GM23248 (cell line): Measurements from ENCODE around the gene TTC21B. TPM values are rescaled to one million over a fixed set of nuclear protein-coding genes. Genes with fewer than 3 reads are reported as not detected.

Experiments used
- DNase-seq: peaks from one replicate; pipeline ENCODE4 v3.0.0-alpha.2; 2015
- H2AFZ ChIP-seq: fragments of 200-600 bp; sonication (generic); 2 replicates; pipeline ENCODE4 v1.6.1; 2016; ENCODE audit warnings: antibody characterized with exemption
- H3F3A ChIP-seq: fragments of 200-600 bp; sonication (generic); 2 replicates; pipeline ENCODE4 v1.6.1; 2016; ENCODE audit warnings: mild to moderate bottlenecking, antibody characterized with exemption, mixed run types; ENCODE audit not compliant: insufficient read depth
- H3K27ac ChIP-seq: fragments of 200-600 bp; sonication (generic); 2 replicates; pipeline ENCODE4 v1.5.1; 2016; ENCODE audit warnings: mild to moderate bottlenecking
- H3K27me3 ChIP-seq: fragments of 200-600 bp; sonication (generic); replicated peaks from 2 replicates; pipeline ENCODE4 v1.6.1; 2016; ENCODE audit warnings: mild to moderate bottlenecking; ENCODE audit not compliant: insufficient read depth
- H3K36me3 ChIP-seq: fragments of 200-600 bp; sonication (generic); 2 replicates; pipeline ENCODE4 v1.6.1; 2016; ENCODE audit warnings: low read depth, mild to moderate bottlenecking
- H3K4me1 ChIP-seq: fragments of 200-600 bp; sonication (generic); 2 replicates; pipeline ENCODE4 v1.6.1; 2016; ENCODE audit warnings: mild to moderate bottlenecking; ENCODE audit not compliant: insufficient read depth
- H3K4me2 ChIP-seq: fragments of 200-600 bp; sonication (generic); one replicate; pipeline ENCODE4 v1.6.1; 2016; ENCODE audit warnings: mild to moderate bottlenecking; ENCODE audit not compliant: unreplicated experiment
- H3K4me3 ChIP-seq: fragments of 200-600 bp; sonication (generic); 2 replicates; pipeline ENCODE4 v1.5.1; 2016; ENCODE audit warnings: mild to moderate bottlenecking
- H3K79me2 ChIP-seq: fragments of 200-600 bp; sonication (generic); 2 replicates; pipeline ENCODE4 v1.6.1; 2016; ENCODE audit warnings: mild to moderate bottlenecking; ENCODE audit not compliant: insufficient read depth
- H3K9ac ChIP-seq: fragments of 200-600 bp; sonication (generic); 2 replicates; pipeline ENCODE4 v1.6.1; 2016; ENCODE audit warnings: mild to moderate bottlenecking
- H3K9me2 ChIP-seq: fragments of 200-600 bp; sonication (generic); 2 replicates; pipeline ENCODE4 v1.6.1; 2016; ENCODE audit warnings: mixed run types, mild to moderate bottlenecking, moderate library complexity; ENCODE audit not compliant: insufficient read depth
- H3K9me3 ChIP-seq: fragments of 200-600 bp; sonication (generic); one replicate; pipeline ENCODE4 v1.6.1; 2017; ENCODE audit warnings: low read depth
- H4K20me1 ChIP-seq: fragments of 200-600 bp; sonication (generic); 2 replicates; pipeline ENCODE4 v1.6.0; 2016; ENCODE audit not compliant: insufficient read depth
- EZH2 ChIP-seq: fragments of 200-600 bp; sonication (generic); IDR thresholded peaks from 2 replicates; pipeline ENCODE4 v1.6.1; 2018; ENCODE audit warnings: antibody characterized with exemption, mild to moderate bottlenecking; ENCODE audit not compliant: insufficient read depth, poor library complexity, severe bottlenecking
- EZH2phosphoT487 ChIP-seq: fragments of 200-600 bp; sonication (generic); IDR thresholded peaks from 2 replicates; pipeline ENCODE4 v1.6.1; 2018; ENCODE audit warnings: antibody characterized with exemption, moderate library complexity, mild to moderate bottlenecking, low read depth; ENCODE audit not compliant: insufficient read depth
- WGBS, 2 experiments: methylation state at CpG; one replicate each; pipeline ENCODE4 v1.1.6; 2015 to 2017; ENCODE audit warnings: low lambda C conversion rate in 2 of 2, low coverage in 1 of 2; ENCODE audit errors: missing lambda C conversion rate in 2 of 2; 5-methylcytosine and 5-hydroxymethylcytosine counted together
- in situ Hi-C: fragments of 300-500 bp; cut with MboI; formaldehyde crosslinking; loops from 2 replicates; pipeline ENCODE4 v1.15.0; 2020
- polyA plus RNA-seq: library from polyadenylated mRNA; unstranded; fragments of >200 nt; fragmentation: Nextera tagmentation; extraction: Ambion mirVana; gene quantifications from 2 replicates; pipeline ENCODE4 v1.2.1, GENCODE V29; 2016
- total RNA-seq: library from RNA; depleted of rRNA; stranded (reverse); fragments of >200 nt; shearing (Covaris generic); gene quantifications from 2 replicates; pipeline ENCODE4 v1.2.3, GENCODE V29; 2014

Gene TTC21B
- total and polyA plus RNA-seq, 2 experiments from 2014 or later: 6.6 to 15.3 TPM

DNA sequence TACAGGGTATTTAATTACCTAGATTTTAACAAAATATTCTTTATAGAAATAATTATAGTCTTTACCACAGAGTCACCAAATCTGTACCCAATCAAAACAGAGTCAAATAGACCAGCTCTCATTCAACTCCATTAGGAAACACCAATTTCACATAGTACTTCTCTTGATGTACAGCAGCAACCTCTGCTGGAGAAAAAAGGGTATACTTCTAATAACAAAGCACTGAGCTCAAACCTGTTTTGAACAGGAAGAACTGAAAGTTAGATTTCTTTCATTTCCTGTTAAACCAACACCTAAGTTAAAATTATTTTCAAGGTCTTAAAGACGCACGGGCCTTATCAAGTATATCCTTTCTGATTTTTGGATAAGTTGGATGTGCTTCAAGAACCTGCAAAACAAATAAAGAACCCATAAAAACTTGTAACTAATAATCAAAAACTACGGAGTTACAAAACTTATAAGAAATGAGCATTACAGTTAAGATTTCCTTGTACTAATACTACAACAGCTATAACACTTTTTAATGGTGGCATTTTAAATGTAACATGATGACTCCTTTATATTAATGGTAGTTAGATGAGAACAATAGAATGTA is 79.0 kb downstream of the TTC21B start:
- no peak overlapping the region for H2AFZ ChIP-seq
- no peaks in the 10 kb centered on the region for H4K20me1 ChIP-seq
- no peak overlapping the region for H3K4me2 ChIP-seq
- peak; percentile 80 for DNase-seq
- no peaks in the 10 kb centered on the region for H3K9me2 ChIP-seq
- TF ChIP-seq EZH2 (no peak), EZH2phosphoT487 (no peak)
- no peak overlapping the region for H3K9ac ChIP-seq
- no peaks in the 10 kb centered on the region for H3K36me3 ChIP-seq
- no peaks in the 10 kb centered on the region for H3K27me3 ChIP-seq
- peaks cover 18% of the 10 kb centered on the region for H3K4me1 ChIP-seq
- whole genome bisulfite sequencing, 2 experiments: 89 to 90% methylated on average over 3 of the region's 3 CpGs
- H3K79me2 ChIP-seq: no peaks in the 10 kb centered on the region
- no peak overlapping the region for H3K4me3 ChIP-seq
- in situ Hi-C loops: no loop called here
- H3K27ac ChIP-seq: no peak overlapping the region
- H3K9me3 ChIP-seq: no peaks in the 10 kb centered on the region
- H3F3A ChIP-seq: peaks cover 7% of the 10 kb centered on the region; the same call in 1 of the 2 replicates

DNA sequence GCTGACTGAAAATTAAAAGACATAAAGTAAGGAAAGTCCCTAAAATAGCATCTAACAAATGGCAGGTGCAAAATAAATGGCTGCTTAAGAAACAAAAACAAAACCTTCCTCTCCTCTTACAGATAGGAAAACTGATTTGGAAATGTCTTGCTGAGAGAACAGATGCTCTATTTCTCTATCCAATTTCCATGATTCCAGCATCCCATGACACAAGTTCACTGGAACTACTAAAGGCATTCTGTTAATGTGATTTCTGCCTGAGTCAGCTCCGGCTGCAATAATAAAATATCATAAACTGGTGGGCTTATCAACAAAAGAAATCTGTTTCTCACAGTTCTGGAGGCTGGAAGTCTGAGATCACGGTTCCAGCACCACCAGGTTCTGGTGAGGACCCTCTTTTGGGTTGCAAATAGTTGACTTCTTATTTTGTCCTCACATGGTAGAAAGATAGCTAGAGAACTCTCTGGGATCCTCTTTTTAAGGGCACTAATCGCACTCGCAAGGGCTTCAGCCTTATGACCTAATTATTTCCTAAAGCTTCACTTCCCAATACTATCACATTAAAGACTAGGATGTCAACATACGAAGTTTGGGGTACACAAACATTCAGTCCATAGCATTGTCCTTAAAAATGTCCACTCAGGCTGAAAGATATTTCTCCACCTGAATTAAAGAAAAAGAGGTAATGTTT is 81.3 kb downstream of the TTC21B start:
- TF ChIP-seq EZH2: no peak
- no peak for TF ChIP-seq EZH2phosphoT487
- Histone ChIP-seq H3K4me1 (peaks cover 8% of the 10 kb centered on the region), H3K27ac (no peak overlapping the region), H3K36me3 (no peaks in the 10 kb centered on the region), H2AFZ (no peak overlapping the region), H3F3A (peaks cover 1% of the 10 kb centered on the region; the same call in 1 of the 2 replicates), H3K27me3 (no peaks in the 10 kb centered on the region), H3K79me2 (no peaks in the 10 kb centered on the region), H4K20me1 (no peaks in the 10 kb centered on the region), H3K4me2 (no peak overlapping the region), H3K4me3 (no peak overlapping the region), H3K9me2 (no peaks in the 10 kb centered on the region), H3K9me3 (no peaks in the 10 kb centered on the region), H3K9ac (no peak overlapping the region)
- no peak for DNase-seq
- 90 to 92% methylated on average over 5 of the region's 5 CpGs for WGBS, 2 experiments
- in situ Hi-C loops: no loop called here

DNA sequence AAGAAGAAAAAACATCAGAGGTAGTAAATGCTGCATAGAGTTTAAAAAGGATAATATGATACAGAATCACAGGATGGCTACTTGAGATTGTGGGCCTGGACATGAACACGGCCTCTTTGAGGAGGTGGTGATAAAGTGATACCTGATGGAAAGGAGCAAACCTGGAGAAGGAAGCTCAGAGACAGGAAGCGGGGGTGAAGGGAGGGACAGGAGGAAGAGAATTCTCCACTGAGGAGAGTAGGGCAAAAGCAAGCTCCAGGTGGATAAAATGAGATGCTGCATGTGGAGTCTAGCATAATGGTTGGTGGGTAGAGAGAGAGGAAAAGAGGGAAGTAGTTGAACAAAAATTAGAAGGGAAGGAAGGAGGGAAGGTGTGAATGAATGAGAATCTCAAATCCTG is 82.6 kb downstream of the TTC21B start:
- Histone ChIP-seq H3K36me3 (no peaks in the 10 kb centered on the region), H2AFZ (no peak overlapping the region), H3F3A (no peaks in the 10 kb centered on the region), H3K4me3 (no peak overlapping the region), H3K79me2 (no peaks in the 10 kb centered on the region), H4K20me1 (no peaks in the 10 kb centered on the region), H3K27ac (no peak overlapping the region), H3K4me1 (no peaks in the 10 kb centered on the region), H3K27me3 (no peaks in the 10 kb centered on the region), H3K9ac (no peak overlapping the region), H3K9me3 (no peaks in the 10 kb centered on the region), H3K9me2 (no peaks in the 10 kb centered on the region), H3K4me2 (no peak overlapping the region)
- DNase-seq: no peak
- TF ChIP-seq EZH2: no peak
- no peak for TF ChIP-seq EZH2phosphoT487
- WGBS, 2 experiments: 96 to 98% methylated on average over 2 of the region's 2 CpGs
- in situ Hi-C loops: no loop called here

DNA sequence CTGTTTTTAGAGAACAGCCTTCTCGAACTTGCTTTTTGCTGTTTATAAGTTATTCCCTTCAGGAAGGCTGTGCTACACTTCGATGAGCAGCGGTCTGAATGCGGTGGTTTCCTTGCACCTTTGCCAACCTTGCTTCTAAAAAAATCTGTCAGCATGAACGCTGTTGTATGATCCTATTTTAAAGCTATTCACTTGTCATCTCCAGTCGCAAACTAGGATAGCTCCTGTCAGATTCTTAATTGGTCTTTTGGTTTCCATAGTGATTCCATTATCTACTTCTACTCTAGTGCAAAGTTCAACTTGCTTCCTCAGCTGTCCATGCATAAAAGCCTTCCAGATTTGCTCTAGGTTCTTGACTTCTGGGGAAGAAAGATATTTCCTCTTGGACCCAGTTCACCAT is 83.2 kb downstream of the TTC21B start:
- in situ Hi-C loops: no loop called here
- Histone ChIP-seq H3K4me1 (no peaks in the 10 kb centered on the region), H3F3A (no peaks in the 10 kb centered on the region), H3K79me2 (no peaks in the 10 kb centered on the region), H3K9me2 (no peaks in the 10 kb centered on the region), H3K9ac (no peak overlapping the region), H4K20me1 (no peaks in the 10 kb centered on the region), H3K27ac (no peak overlapping the region), H2AFZ (no peak overlapping the region), H3K9me3 (no peaks in the 10 kb centered on the region), H3K4me2 (no peak overlapping the region), H3K27me3 (no peaks in the 10 kb centered on the region), H3K4me3 (no peak overlapping the region), H3K36me3 (no peaks in the 10 kb centered on the region)
- DNase-seq: no peak
- 94% methylated on average over 6 of the region's 6 CpGs for WGBS, 2 experiments
- TF ChIP-seq EZH2phosphoT487 (no peak), EZH2 (no peak)
